MCF 10A (cell line): ENCODE measurements around the gene SLC35D3. TPM values are rescaled to one million over a fixed set of nuclear protein-coding genes. Genes with fewer than 3 reads are reported as not detected.

ENCODE experiments used
- BruUV-seq: library from RNA; stranded (reverse); fragments of 400-500 nt; replicated peaks from 2 replicates; lab custom pipeline; 2021; lab: Mats Ljungman, UMichigan
- CTCF ChIA-PET: fragments of 300-600 bp; sonication (Branson Sonifier 250); formaldehyde crosslinking; extraction: SDS; loops from one replicate; lab custom pipeline; 2021; ENCODE audit warnings: antibody characterized with exemption, inconsistent platforms; lab: Yijun Ruan, JAX
- POLR2A ChIA-PET: fragments of 300-600, 350-650 bp; sonication (Branson Sonifier 250); formaldehyde crosslinking; extraction: SDS; loops from one replicate; lab custom pipeline; 2020; ENCODE audit warnings: antibody characterized with exemption, inconsistent platforms; lab: Yijun Ruan, JAX
- DNase-seq: peaks from one replicate; pipeline ENCODE4 v3.0.0-alpha.2; 2018; ENCODE audit not compliant: unreplicated experiment
- H3K27ac Mint-ChIP-seq: one replicate; pipeline ENCODE4 v1.8.0; 2022; ENCODE audit warnings: mild to moderate bottlenecking, low read depth, mixed read lengths; ENCODE audit not compliant: unreplicated experiment
- H3K27me3 Mint-ChIP-seq: one replicate; pipeline ENCODE4 v1.8.0; 2022; ENCODE audit warnings: mixed read lengths; ENCODE audit not compliant: insufficient read depth, unreplicated experiment
- H3K36me3 Mint-ChIP-seq: one replicate; pipeline ENCODE4 v1.8.0; 2022; ENCODE audit warnings: mild to moderate bottlenecking, moderate library complexity, mixed read lengths; ENCODE audit not compliant: insufficient read depth, unreplicated experiment
- H3K4me1 Mint-ChIP-seq: one replicate; pipeline ENCODE4 v1.8.0; 2022; ENCODE audit warnings: mixed read lengths; ENCODE audit not compliant: insufficient read depth, unreplicated experiment
- H3K4me3 Mint-ChIP-seq: one replicate; pipeline ENCODE4 v1.8.0; 2022; ENCODE audit warnings: mild to moderate bottlenecking, moderate library complexity, mixed read lengths; ENCODE audit not compliant: unreplicated experiment
- H3K9me3 Mint-ChIP-seq: one replicate; pipeline ENCODE4 v1.8.0; 2022; ENCODE audit warnings: mixed read lengths; ENCODE audit not compliant: unreplicated experiment
- CTCF ChIP-seq: fragments of 200-600 bp; IDR thresholded peaks from one replicate; pipeline ENCODE4 v1.8.0; 2022; ENCODE audit warnings: antibody characterized with exemption, mild to moderate bottlenecking; ENCODE audit not compliant: unreplicated experiment
- intact Hi-C: fragments of 100-400 bp; cut with micrococcal nuclease; formaldehyde crosslinking; loops from 2 replicates; pipeline ENCODE4 v1.14.1; 2022
- total RNA-seq: library from RNA; stranded (reverse); gene quantifications from 2 replicates; pipeline ENCODE4 v1.2.3, GENCODE V29; 2022

Gene SLC35D3
- total RNA-seq, 1 experiment from 2014 or later: not detected

- DNase-seq: no peak
- H3K9me3 Mint-ChIP-seq: no peaks in the 10 kb centered on the region
- no peaks in the 10 kb centered on the region for H3K4me1 Mint-ChIP-seq
- H3K4me3 Mint-ChIP-seq: no peak overlapping the region
- no TSS peak for BruUV-seq
- ChIA-PET POLR2A (interaction anchor here (0.6 kb wide), 1 partner anchor 254 kb away, joined by 3 read pairs; no protein-coding TSS in a partner anchor), CTCF (interaction anchor here (2.4 kb wide), 1 partner anchor 51 kb away, joined by 12 read pairs; no protein-coding TSS in a partner anchor)
- H3K27me3 Mint-ChIP-seq: no peaks in the 10 kb centered on the region
- no peak for TF ChIP-seq CTCF
- intact Hi-C loops: no loop called here
- no peak overlapping the region for H3K27ac Mint-ChIP-seq
- H3K36me3 Mint-ChIP-seq: no peaks in the 10 kb centered on the region
Measured at GRCh38 chr6:136962661-136963060, 40.6 kb downstream of the SLC35D3 start.

GRCh38 chr6:136963259-136963658, 41.2 kb downstream of the SLC35D3 start:
- H3K9me3 Mint-ChIP-seq: no peaks in the 10 kb centered on the region
- ChIA-PET POLR2A (no interaction called here), CTCF (interaction anchor here (1.0 to 2.4 kb wide), 3 partner anchors 48 to 118 kb away, joined by 4 to 12 read pairs (median 7); no protein-coding TSS in a partner anchor)
- no peak for DNase-seq
- intact Hi-C loops: no loop called here
- BruUV-seq: no TSS peak
- no peaks in the 10 kb centered on the region for H3K36me3 Mint-ChIP-seq
- no peaks in the 10 kb centered on the region for H3K27me3 Mint-ChIP-seq
- TF ChIP-seq CTCF: no peak
- no peaks in the 10 kb centered on the region for H3K4me1 Mint-ChIP-seq
- H3K4me3 Mint-ChIP-seq: no peak overlapping the region
- H3K27ac Mint-ChIP-seq: no peak overlapping the region

- intact Hi-C loops: no loop called here
- H3K9me3 Mint-ChIP-seq: no peaks in the 10 kb centered on the region
Measured at GRCh38 chr6:136964398-136964797, 42.3 kb downstream of the SLC35D3 start.

More at GRCh38 chr6:136964398-136964797, 42.3 kb downstream of the SLC35D3 start:
- H3K27ac Mint-ChIP-seq: no peak overlapping the region
- no peak for TF ChIP-seq CTCF
- no peaks in the 10 kb centered on the region for H3K27me3 Mint-ChIP-seq
- ChIA-PET POLR2A (interaction anchor here (2.3 kb wide), 1 partner anchor 49 kb away, joined by 7 read pairs; no protein-coding TSS in a partner anchor), CTCF (interaction anchor here (0.6 to 2.4 kb wide), 3 partner anchors 49 to 677 kb away, joined by 3 to 12 read pairs (median 7); no protein-coding TSS in a partner anchor)
- DNase-seq: no peak
- no peaks in the 10 kb centered on the region for H3K36me3 Mint-ChIP-seq
- peaks cover 5% of the 10 kb centered on the region for H3K4me1 Mint-ChIP-seq
- no peak overlapping the region for H3K4me3 Mint-ChIP-seq
- BruUV-seq: no TSS peak
